B cell (primary cell): ENCODE data around the gene PAM16.

Experiments
- EZH2 ChIP-seq: IDR thresholded peaks from 2 replicates; pipeline ENCODE4 v1.6.1; 2012; ENCODE audit warnings: borderline replicate concordance, low read depth, mild to moderate bottlenecking, moderate library complexity, low read length; ENCODE audit not compliant: insufficient read depth, poor library complexity, severe bottlenecking
- TF ChIP-seq, protein P1 (sequence below): fragments of 200-600 bp; IDR thresholded peaks from one replicate; pipeline ENCODE4 v1.8.0; 2022; ENCODE audit warnings: antibody characterized with exemption, mild to moderate bottlenecking

DNA sequence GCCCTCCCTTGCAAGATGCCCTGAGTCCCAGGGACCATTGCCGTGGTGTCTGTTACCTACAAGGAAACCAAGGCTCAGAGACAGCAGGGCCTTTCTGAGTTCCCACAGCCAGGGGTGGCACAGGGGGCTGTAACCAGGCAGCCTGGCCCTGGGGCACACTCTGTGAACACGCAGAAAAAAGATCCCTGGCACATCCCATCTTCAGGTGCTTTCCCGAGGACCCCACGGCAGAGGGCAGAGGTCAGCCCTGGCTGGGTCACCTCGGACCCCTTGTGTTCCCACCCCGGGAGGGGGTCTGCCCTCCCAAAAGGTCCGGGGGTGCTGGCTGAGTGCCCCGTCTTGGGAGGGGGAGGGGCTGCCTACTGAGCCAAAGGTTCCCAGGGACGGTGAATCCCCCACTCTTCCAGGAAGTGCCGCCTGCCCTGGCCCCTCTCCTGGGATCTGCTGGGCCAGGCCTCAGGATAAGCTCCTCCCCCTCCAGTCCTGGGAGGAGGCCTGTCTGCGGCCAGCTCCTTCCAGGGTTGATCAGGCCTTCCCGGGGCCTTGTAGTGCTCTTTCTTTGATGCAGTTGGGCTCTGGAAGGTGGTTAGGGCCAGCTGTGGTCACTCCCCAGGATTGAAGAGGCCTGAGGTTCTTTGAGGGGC lies 27.2 kb downstream of the PAM16 start:
- TF ChIP-seq EZH2, result no peak
- TF ChIP-seq, protein P1, sequence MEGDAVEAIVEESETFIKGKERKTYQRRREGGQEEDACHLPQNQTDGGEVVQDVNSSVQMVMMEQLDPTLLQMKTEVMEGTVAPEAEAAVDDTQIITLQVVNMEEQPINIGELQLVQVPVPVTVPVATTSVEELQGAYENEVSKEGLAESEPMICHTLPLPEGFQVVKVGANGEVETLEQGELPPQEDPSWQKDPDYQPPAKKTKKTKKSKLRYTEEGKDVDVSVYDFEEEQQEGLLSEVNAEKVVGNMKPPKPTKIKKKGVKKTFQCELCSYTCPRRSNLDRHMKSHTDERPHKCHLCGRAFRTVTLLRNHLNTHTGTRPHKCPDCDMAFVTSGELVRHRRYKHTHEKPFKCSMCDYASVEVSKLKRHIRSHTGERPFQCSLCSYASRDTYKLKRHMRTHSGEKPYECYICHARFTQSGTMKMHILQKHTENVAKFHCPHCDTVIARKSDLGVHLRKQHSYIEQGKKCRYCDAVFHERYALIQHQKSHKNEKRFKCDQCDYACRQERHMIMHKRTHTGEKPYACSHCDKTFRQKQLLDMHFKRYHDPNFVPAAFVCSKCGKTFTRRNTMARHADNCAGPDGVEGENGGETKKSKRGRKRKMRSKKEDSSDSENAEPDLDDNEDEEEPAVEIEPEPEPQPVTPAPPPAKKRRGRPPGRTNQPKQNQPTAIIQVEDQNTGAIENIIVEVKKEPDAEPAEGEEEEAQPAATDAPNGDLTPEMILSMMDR, result no peak
